ENCODE results near the gene UNC13C.
"Not testable (repeated sequence)": the region's sequence is repeated elsewhere in the genome, so short reads cannot be mapped to it uniquely, and the experiment has no call there.

UNC13C gene

DNA sequence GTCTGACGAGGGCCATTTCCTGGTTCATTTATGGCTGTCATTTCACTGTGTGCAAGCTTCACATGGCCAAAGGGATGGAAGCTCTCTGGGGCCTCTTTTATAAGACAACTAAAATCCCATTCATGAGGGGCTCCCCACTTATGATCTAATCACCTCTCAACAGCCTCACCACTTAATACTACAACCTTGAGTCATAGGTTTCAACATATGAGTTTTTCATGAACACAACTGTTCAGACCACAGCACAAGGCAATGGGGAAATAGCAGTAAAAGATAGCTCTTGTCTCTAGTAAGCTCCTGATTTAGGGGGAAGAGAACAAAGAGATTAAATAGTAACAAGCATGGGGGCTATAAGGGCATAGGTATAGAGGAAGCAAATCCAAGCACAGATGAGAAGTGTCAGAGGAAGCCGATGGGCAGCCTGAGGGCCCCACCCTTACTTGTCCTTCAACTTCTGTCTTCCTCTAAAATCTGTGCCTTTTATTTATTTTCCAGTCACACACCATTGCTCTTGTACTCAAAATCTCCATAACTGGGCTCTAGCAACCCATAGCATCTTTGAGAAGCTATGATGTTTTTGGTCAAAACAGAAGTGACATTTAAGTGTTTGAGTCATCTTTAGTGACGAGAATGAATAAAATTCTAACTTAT, 329.1 kb downstream of the UNC13C start:
- DNase-seq: no peak

GRCh38 chr15:54307926-54308325, 329.7 kb downstream of the UNC13C start:
- no peak for DNase-seq

DNA sequence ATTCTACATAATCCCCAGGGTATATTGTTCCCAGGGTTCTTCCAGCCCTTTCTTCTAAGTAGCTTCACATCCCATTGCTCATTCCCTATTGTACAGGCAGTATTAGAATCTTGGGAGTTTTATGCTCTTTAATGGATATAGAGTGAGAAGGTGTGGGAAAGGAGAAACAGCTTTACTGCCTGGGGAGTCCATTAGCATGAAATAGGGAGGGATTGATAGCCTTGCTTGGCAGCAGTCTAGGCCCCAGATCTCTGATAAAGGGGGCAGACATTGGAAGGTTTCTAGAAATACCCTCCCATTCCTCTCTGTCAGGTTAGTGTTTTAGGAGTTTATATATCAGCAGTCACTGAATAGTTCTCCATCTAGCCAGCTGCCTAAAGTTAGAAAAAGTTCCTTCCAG, 334.3 kb downstream of the UNC13C start:
- no peak for DNase-seq

DNA sequence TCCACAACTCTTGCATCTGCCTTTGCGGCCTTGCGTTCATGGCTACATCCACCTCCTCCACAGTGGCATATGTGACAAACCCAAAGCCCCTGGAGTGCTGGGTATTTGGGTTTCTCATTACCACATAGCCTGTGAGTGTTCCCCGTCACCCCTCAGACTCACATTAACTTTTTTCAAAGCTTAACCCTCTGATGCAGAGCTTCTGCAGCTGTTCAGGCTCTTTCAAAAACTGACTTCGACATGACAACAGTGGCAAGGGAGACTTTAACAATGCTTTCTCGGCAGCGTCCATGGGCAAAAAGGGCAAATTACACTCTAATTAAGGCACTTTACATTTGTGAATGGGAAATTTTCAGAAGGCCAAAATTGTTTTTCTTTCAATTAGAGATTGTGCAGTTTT, 343.2 kb downstream of the UNC13C start:
- DNase-seq: no peak

- DNase-seq: no peak
Measured at GRCh38 chr15:54322341-54322740, 344.1 kb downstream of the UNC13C start.

DNA sequence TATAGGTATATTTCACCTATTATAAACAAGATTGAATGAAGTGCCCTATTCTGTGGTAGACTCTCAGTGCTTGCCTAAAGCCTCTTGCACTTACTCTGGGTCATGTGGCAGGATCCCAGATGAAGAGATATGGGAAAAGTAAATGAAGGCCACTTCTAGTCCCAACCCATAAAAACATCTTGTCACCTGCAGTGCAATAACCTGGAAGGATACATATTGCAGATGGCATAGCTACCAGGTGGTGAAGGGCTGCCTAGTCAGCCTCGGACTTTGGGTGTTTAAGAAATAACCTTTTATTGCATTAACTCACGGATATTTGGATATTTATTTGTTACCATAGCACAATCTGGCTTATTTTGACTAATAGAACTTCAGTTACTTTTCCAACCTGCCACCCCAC, 367.1 kb downstream of the UNC13C start:
- no peak for DNase-seq

DNA sequence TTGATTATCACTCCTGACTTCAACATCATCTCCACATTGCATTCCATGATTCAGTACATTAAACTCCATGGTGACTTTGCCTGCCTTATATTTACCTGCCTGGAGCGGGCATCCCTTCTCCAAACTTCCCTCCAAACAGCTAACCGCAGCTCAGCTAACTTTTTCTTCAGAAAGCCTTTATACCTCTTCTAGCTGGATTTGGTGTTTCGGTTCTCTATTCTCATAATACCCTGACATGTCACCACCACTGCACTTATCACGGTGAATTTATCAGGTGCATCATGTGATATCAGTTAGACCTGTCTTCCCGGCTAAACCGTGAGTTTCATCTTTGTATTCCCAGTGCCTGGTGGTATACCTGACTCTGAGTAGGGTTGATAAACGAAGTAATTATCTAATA, 367.6 kb downstream of the UNC13C start:
- DNase-seq: no peak

GRCh38 chr15:54347082-54347827, 369.0 kb downstream of the UNC13C start:
- no peak for DNase-seq

GRCh38 chr15:54353726-54354125, 375.5 kb downstream of the UNC13C start:
- DNase-seq: no peak

- DNase-seq: no peak
Measured at GRCh38 chr15:54354341-54354740, 376.1 kb downstream of the UNC13C start.

GRCh38 chr15:54364961-54365360, 386.7 kb downstream of the UNC13C start:
- no peak for DNase-seq

GRCh38 chr15:54373332-54373731, 395.1 kb downstream of the UNC13C start:
- no peak for DNase-seq

DNA sequence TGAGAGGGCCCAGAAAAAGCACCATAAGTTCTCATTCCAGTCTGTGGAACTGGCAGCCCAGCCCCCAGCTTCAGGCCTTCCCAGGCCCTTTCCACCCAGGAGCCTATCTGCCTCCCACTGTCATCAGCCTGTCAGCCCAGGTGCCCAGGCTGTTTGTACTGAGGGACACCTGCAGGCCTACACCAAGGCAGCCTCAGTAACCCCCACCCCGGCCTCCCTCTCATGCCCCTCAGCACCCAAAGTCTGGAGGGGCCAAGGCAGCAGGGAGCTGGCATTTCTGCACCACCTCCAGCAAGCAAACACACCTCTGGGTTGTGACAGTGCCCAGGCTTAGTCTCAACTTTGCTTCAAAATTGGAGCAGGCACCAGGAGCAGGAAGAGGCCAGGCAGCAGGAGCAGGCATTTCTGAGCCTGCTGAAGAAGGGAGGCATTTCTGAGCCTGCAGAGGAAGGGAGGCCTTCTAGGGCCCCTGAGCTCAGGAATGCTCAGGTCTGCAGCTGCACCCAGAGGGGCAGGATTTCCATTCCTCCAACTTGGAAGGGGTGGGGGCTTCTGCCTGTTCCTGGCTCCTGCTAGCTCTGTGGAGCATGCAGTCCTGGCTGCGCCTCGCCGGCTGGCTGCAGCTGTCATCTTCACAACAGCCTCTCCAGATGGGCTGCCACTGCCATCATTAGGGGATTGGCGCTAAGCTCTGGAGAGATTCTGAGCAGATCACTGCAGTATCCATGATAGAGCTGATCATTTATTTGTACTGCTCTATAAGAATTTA, 396.1 kb downstream of the UNC13C start:
- DNase-seq: no peak

DNA sequence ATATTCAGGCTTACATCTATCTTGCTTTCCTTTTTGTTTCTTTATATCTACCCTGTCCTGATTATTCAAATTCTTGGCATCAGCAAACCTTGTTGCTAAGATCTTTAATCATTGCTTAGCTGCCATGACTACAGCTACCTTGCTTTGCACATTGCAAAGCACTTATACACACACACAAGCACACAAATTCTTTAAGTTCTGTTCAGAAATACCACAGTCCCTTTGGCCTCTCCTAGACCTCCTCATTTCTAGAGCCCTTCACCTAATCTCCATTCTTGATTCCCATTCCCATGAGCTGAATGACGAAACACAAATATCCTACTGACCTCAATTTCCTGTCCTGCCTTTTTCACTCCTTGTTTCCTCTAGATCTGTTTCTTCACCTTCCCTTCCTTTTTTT, 409.6 kb downstream of the UNC13C start:
- no peak for DNase-seq

GRCh38 chr15:54388746-54389145, 410.5 kb downstream of the UNC13C start:
- no peak for DNase-seq

DNA sequence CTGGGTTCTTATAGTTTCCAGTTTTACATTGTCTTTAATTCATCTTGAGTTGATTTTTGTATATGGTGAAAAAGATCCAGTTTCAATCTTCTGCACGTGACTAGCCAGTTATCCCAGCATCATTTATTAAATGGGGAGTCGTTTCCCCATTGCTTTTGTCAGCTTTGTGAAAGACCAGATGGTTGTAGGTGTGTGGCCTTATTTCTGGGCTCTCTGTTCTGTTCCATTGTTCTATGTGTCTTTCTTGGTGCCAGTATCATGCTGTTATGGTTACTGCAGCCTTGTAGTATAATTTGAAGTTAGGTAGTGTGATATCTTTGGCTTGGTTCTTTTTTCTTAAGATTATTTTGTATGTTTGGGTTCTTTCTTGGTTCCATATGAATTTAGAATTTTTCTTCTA, 432.2 kb downstream of the UNC13C start:
- DNase-seq: no peak

DNA sequence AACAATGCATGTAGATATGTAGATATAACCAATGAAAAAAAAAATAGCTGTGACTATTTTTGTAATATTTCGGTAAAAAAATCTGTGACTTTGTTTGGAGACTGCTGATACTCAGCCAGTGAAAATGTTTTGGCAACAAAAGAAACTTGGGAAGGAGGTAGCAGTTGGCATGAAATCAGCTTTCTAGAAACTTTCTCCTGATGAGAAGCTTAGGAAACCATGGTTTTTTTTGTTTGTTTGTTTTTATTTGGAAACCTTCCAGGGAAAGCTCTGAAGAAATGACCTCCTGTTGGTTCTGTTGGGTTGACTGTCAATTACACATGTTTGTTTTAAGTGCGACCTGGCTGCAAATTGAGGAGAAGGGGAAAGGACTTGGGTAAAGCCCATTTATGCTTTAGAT, 445.9 kb downstream of the UNC13C start:
- no peak for DNase-seq

DNA sequence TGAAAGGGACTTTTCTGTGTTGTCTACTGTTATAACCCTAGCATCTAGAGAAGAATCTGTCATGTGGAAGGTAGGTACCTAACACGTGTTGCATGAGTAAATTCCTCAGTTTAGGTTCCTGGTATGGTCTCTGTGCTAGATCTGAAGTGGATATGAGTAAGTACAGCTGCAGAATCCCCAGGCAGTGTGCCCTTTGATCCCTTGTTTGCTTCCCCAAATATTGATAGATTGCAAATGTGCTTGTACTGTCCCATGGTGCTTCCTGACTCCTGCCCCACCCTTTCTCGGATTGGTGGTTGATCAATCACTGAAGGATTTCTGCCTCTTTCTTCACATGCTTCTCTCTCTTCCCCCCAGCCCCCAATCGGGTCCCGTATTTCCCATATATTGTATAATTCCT, 450.4 kb downstream of the UNC13C start:
- no peak for DNase-seq

GRCh38 chr15:54450288-54450687, 472.0 kb downstream of the UNC13C start:
- not testable (repeated sequence) for DNase-seq

DNA sequence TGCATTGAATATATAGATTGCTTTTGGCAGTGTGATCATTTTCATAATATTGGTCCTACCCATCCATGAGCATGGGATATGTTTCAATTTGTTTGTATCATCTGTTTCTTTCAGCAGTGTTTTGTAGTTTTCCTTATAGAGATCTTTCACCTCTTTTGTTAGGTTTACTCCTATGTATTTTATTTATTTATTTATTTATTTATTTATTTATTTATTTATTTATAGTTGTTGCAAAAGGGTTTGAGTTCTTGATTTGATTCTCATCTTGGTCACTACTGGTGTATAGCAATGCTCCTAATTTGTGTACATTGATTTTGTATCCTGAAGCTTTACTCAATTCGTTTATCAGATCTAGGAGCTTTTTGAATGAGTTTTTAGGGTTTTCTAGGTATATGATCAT, 478.2 kb downstream of the UNC13C start:
- DNase-seq: no peak

DNA sequence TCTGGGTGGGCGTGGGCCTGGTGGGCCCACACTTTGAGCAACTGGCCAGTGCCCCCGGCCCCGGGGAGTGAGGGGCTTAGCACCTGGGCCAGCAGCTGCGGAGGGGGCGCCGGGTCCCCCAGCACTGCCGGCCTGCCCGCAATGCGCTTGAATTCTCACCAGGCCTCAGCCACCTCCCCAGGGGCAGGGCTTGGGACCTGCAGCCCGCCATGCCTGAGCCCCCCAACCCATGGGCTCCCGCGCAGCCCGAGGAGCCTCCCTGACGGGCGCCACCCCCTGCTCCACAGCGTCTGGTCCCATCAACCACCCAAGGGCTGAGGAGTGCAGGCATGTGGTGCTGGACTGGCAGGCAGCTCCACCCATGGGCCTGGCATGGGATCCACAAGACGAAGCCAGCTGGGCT, 484.3 kb downstream of the UNC13C start:
- no peak for DNase-seq

DNA sequence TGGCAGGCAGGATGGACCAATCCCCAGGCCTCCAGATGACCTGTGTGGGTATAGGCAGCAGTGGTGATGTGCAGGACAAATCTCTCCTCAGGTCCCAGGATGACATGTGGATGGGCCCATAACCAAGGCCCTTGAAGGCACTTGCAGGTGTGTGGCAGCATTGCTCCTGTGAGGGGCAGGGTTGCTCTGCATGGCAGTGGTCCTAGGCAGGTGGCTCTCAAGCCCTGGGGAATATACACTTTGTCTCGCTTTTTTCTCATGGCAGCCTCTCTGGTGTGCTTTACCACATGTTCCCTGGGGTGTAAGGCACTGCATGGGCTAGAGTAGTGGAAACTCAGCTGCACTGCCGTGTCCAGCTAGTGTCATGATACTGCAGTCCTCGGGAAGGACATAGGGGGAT, 503.6 kb downstream of the UNC13C start:
- DNase-seq: no peak

GRCh38 chr15:54482251-54482650, 504.0 kb downstream of the UNC13C start:
- DNase-seq: no peak

- DNase-seq: no peak
Measured at GRCh38 chr15:54500330-54500729, 522.1 kb downstream of the UNC13C start.

All from NCI-H526 (cell line).